CD8-positive, alpha-beta memory T cell (primary cell): Measurements from ENCODE around the gene EMX1. TPM values are rescaled to one million over a fixed set of nuclear protein-coding genes. Genes with fewer than 3 reads are reported as not detected.
"Not testable (repeated sequence)": the region's sequence is repeated elsewhere in the genome, so short reads cannot be mapped to it uniquely, and the experiment has no call there.

Experiments used
- CTCF ChIA-PET: fragments of 350-600 bp; sonication (Branson Sonifier 250); formaldehyde crosslinking; loops from one replicate; lab custom pipeline; 2021; ENCODE audit warnings: antibody characterized with exemption; lab: Charles Lee
- POLR2A ChIA-PET: fragments of 350-600 bp; sonication (Branson Sonifier 250); formaldehyde crosslinking; loops from one replicate; lab custom pipeline; 2021; ENCODE audit warnings: antibody characterized with exemption; lab: Charles Lee
- DNase-seq, 5 donors: peaks; one replicate each; pipeline versions ENCODE4 v3.0.0 to v3.0.0-alpha.2; 2020 to 2022; ENCODE audit warnings: mixed read lengths in 1 of 5
- H3K27ac ChIP-seq: one replicate; pipeline ENCODE4 v1.7.0; 2013; ENCODE audit warnings: low read depth, mild to moderate bottlenecking, low read length, moderate library complexity
- H3K27me3 ChIP-seq: 2 replicates; pipeline ENCODE4 v1.7.0; 2013; ENCODE audit warnings: low read length, mild to moderate bottlenecking; ENCODE audit not compliant: insufficient read depth, poor library complexity, severe bottlenecking
- H3K36me3 ChIP-seq: 2 replicates; pipeline ENCODE4 v1.7.0; 2013; ENCODE audit warnings: mild to moderate bottlenecking, low read length, moderate library complexity; ENCODE audit not compliant: insufficient read depth
- H3K4me1 ChIP-seq: 2 replicates; pipeline ENCODE4 v1.7.0; 2013; ENCODE audit warnings: mild to moderate bottlenecking, low read length, moderate library complexity; ENCODE audit not compliant: insufficient read depth
- H3K4me3 ChIP-seq: 2 replicates; pipeline ENCODE4 v1.7.0; 2013; ENCODE audit warnings: mild to moderate bottlenecking, low read length
- H3K9me3 ChIP-seq: 2 replicates; pipeline ENCODE4 v1.7.0; 2013; ENCODE audit warnings: mild to moderate bottlenecking, low read length
- H3K27ac Mint-ChIP-seq, 8 donors: one replicate each; pipeline ENCODE4 v1.8.0; 2020 to 2021; ENCODE audit warnings: mixed read lengths in 8 of 8, mild to moderate bottlenecking in 6 of 8, inconsistent platforms in 3 of 8, moderate library complexity in 3 of 8
- H3K27me3 Mint-ChIP-seq, 2 donors: one replicate each; pipeline ENCODE4 v1.8.0; 2020 to 2021; ENCODE audit warnings: mixed read lengths in 2 of 2, mild to moderate bottlenecking in 1 of 2, moderate library complexity in 1 of 2
- H3K36me3 Mint-ChIP-seq, 3 donors: one replicate each; pipeline ENCODE4 v1.8.0; 2020 to 2021; ENCODE audit warnings: mixed read lengths in 3 of 3, inconsistent platforms in 1 of 3, mild to moderate bottlenecking in 1 of 3
- H3K4me1 Mint-ChIP-seq, 3 donors: one replicate each; pipeline ENCODE4 v1.8.0; 2020 to 2021; ENCODE audit warnings: mixed read lengths in 3 of 3, inconsistent platforms in 1 of 3, mild to moderate bottlenecking in 1 of 3
- H3K4me3 Mint-ChIP-seq, 7 donors: one replicate each; pipeline ENCODE4 v1.8.0; 2020 to 2021; ENCODE audit warnings: mixed read lengths in 7 of 7, mild to moderate bottlenecking in 6 of 7, moderate library complexity in 4 of 7, inconsistent platforms in 2 of 7
- H3K9me3 Mint-ChIP-seq, 5 donors: one replicate each; pipeline ENCODE4 v1.8.0; 2020 to 2022; ENCODE audit warnings: mixed read lengths in 5 of 5, mild to moderate bottlenecking in 3 of 5, moderate library complexity in 2 of 5, inconsistent platforms in 1 of 5
- polyA plus RNA-seq: library from polyadenylated mRNA; unstranded; fragments of 300-500 nt; fragmentation: Illumina TruSeq; gene quantifications from one replicate; pipeline ENCODE4 v1.2.3, GENCODE V29; 2021
- total RNA-seq, 2 experiments: library from RNA; stranded (reverse); gene quantifications; one replicate each; pipeline ENCODE4 v1.2.3, GENCODE V29; 2021

EMX1 gene
- total and polyA plus RNA-seq, 3 experiments from 2014 or later: 0.57 to 0.82 TPM; not detected in 1

DNA sequence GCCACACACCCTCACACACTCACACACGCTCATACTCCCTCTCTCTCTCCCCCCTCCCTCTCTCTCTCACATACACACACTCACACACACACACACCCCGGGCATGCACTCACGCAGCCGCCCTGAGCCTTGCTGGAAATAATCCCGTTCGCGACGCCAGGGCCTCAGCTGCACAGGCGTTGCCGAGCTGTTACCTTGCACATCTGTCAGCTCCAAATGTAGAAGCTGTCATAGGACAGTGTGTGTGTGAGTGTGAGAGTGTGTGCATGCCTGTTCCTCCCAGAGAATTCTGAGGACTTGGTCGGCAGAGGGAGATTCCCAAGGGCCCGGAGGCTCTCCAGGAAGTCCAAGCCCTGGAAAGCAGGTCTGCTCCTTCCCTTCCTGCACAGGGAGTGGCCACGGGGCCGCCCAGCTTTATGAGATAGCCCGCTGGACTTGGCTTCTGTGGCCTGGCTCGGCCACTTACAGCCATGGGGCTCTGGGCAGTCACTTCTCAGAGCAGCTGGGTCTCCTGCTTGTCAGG lies 21.5 kb upstream of the EMX1 start:
- Histone ChIP-seq H3K27me3 (peaks cover 10% of the 10 kb centered on the region), H3K27ac (no peak overlapping the region), H3K9me3 (no peaks in the 10 kb centered on the region), H3K4me3 (no peak overlapping the region), H3K4me1 (no peaks in the 10 kb centered on the region), H3K36me3 (no peaks in the 10 kb centered on the region)
- peaks cover 36 to 72% of the 10 kb centered on the region in 2 donors for H3K27me3 Mint-ChIP-seq
- peaks cover 0 to 7% (median 4%) of the 10 kb centered on the region in 3 donors for H3K4me1 Mint-ChIP-seq
- H3K36me3 Mint-ChIP-seq: peaks cover 0 to 2% (median 0%) of the 10 kb centered on the region in 3 donors
- POLR2A ChIA-PET: no interaction called here
- peak overlapping the region in 2 of 8 donors; percentile 21 to 54 for H3K27ac Mint-ChIP-seq
- H3K4me3 Mint-ChIP-seq: no peak overlapping the region
- DNase-seq: no peak
- CTCF ChIA-PET: interaction anchor here (1.6 to 3.4 kb wide), 2 partner anchors 9 to 11 kb away, joined by 4 to 13 read pairs; partner anchors contain the start of gene SPR
- no peaks in the 10 kb centered on the region for H3K9me3 Mint-ChIP-seq

DNA sequence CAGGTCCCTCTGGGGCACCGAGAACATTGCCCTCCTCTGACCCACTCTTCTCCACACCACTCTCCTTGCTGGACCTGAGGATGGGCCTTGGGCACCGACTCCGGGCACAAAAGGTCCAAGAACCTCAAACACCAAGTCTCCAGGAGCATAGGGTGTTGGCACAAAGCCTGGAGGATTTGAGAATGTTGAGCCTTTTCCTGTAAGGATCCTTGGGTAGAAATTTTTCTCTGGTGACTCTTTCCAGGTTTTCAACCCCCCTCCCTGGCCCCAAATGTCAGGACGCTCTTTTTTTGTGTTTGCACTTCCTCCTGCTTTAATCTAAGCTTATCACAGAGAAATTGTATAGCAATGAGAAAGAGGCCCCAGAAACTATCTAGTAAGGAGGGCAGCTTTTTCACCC lies 20.9 kb upstream of the EMX1 start:
- H3K27me3 Mint-ChIP-seq: peaks cover 41 to 74% of the 10 kb centered on the region in 2 donors
- no peak for DNase-seq
- H3K4me3 Mint-ChIP-seq: no peak overlapping the region
- Histone ChIP-seq H3K36me3 (no peaks in the 10 kb centered on the region), H3K4me3 (no peak overlapping the region), H3K27me3 (peaks cover 6% of the 10 kb centered on the region), H3K4me1 (no peaks in the 10 kb centered on the region), H3K27ac (no peak overlapping the region), H3K9me3 (no peaks in the 10 kb centered on the region)
- ChIA-PET CTCF (interaction anchor here (3.4 kb wide), 1 partner anchor 9 kb away, joined by 13 read pairs; the partner anchor contains the start of gene SPR), POLR2A (no interaction called here)
- no peaks in the 10 kb centered on the region for H3K9me3 Mint-ChIP-seq
- no peak overlapping the region for H3K27ac Mint-ChIP-seq
- H3K36me3 Mint-ChIP-seq: no peaks in the 10 kb centered on the region
- H3K4me1 Mint-ChIP-seq: peaks cover 0 to 7% (median 4%) of the 10 kb centered on the region in 3 donors

DNA sequence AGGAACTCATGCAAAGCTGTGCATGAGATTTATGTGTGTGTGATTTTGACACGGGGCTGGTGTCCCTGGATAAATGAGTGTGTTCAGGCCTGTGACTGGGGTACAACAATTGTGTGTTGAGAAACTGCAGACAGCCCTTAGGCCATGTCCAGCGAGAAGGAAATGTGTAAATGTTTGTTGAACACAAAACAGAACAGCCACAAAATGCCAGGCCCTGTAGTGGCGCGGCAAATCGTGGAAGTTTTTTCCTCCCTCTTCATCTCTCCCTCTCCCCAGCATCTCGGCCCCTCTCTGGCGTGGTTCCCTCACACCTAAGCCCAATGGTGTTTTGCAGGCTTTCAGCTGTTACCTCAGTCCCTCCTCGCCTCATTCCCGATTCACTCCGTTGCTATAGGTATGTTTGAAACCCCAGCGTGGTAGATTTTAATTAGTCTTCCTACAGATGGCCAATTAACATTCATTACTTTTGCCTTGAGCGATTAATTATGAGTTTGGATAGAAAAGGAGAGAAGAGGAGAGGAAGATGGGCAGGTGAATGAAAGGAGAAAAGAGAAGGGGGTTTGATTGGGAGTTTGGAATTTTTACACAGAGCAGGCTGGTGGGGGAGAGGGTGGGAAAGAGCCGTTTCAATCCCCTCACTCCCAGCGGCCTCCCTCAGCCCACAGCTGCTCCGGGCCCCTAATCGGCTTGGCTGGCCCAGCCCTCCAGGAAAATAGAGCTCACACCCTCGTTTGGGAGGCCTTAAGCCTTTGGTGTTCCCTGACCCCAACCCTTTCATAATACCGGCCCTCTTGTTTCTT lies 19.3 kb upstream of the EMX1 start:
- Histone ChIP-seq H3K4me3 (no peak overlapping the region), H3K9me3 (no peaks in the 10 kb centered on the region), H3K4me1 (no peaks in the 10 kb centered on the region), H3K27ac (no peak overlapping the region), H3K36me3 (no peaks in the 10 kb centered on the region), H3K27me3 (peaks cover 4% of the 10 kb centered on the region)
- Mint-ChIP-seq H3K9me3 (no peaks in the 10 kb centered on the region), H3K27me3 (peaks cover 44 to 82% of the 10 kb centered on the region in 2 donors), H3K4me1 (peaks cover 0 to 7% (median 4%) of the 10 kb centered on the region in 3 donors), H3K36me3 (no peaks in the 10 kb centered on the region), H3K4me3 (no peak overlapping the region), H3K27ac (no peak overlapping the region)
- ChIA-PET POLR2A (no interaction called here), CTCF (interaction anchor here (0.9 to 3.4 kb wide), 3 partner anchors 11 to 76 kb away, joined by 3 to 13 read pairs (median 4); partner anchors contain the start of gene SPR)
- DNase-seq: no peak

DNA sequence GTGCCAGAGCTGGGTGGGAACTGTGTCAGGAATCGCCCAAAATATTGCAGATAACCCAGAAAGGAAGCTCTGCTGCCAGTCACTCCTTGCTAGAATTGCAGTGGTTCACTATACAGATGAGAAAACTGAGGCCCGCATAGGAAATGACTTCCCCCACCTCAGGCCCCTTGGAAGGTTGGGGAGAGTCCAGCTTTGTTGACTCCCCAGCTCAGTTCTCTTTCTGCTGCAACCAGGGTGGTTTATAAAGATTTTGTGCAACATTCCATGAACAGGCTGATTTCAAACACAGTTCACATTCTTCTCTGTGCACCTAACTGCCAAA lies 18.8 kb upstream of the EMX1 start:
- H3K27ac ChIP-seq: no peak overlapping the region
- H3K9me3 ChIP-seq: no peaks in the 10 kb centered on the region
- DNase-seq: no peak
- no peaks in the 10 kb centered on the region for H3K9me3 Mint-ChIP-seq
- ChIA-PET POLR2A (no interaction called here), CTCF (interaction anchor here (1.5 to 3.4 kb wide), 2 partner anchors 11 to 36 kb away, joined by 4 to 13 read pairs; partner anchors contain the start of gene SPR)
- H3K27ac Mint-ChIP-seq: no peak overlapping the region
- no peak overlapping the region for H3K4me3 ChIP-seq
- H3K36me3 ChIP-seq: no peaks in the 10 kb centered on the region
- no peaks in the 10 kb centered on the region for H3K36me3 Mint-ChIP-seq
- H3K4me1 Mint-ChIP-seq: peaks cover 0 to 7% (median 4%) of the 10 kb centered on the region in 3 donors
- peaks cover 4% of the 10 kb centered on the region for H3K27me3 ChIP-seq
- H3K4me1 ChIP-seq: no peaks in the 10 kb centered on the region
- peaks cover 45 to 87% of the 10 kb centered on the region in 2 donors for H3K27me3 Mint-ChIP-seq
- H3K4me3 Mint-ChIP-seq: no peak overlapping the region

DNA sequence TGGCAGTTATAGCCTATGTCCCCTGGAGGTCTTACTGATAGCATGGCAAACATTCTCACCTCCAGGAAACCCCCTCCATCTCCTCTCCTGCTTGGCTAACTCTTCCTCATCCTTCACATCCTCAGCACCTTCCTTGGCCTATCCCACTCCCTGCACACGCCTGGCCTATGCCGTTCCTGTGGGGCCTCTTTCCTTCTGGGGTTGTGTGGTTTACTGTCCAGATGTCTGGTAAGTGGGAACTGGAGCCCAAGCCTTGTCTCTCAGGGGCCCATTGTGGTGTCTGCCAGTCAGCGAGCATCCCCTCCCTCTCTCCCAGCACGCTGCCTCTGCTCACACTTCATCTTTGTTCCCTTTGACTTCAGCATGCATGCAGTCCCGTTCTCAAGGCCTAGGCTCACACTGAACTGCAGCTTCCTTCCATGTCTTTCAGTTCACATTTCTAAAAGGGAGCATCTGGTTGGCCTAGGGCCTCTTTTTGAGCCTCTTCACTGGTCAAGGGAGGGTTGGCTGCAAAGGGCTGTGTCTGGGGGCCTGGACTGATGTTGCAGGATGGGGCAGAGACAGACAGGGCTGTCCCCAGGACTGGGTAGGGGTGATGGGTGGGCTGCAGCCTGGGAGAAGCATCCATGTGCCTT lies 17.0 kb upstream of the EMX1 start:
- no peaks in the 10 kb centered on the region for H3K36me3 ChIP-seq
- H3K4me1 Mint-ChIP-seq: peaks cover 0 to 5% (median 3%) of the 10 kb centered on the region in 3 donors
- ChIA-PET POLR2A (no interaction called here), CTCF (interaction anchor here (1.2 kb wide), 1 partner anchor 277 kb away, joined by 3 read pairs; no protein-coding TSS in a partner anchor)
- no peak overlapping the region for H3K4me3 ChIP-seq
- H3K36me3 Mint-ChIP-seq: no peaks in the 10 kb centered on the region
- peaks cover 44 to 80% of the 10 kb centered on the region in 2 donors for H3K27me3 Mint-ChIP-seq
- DNase-seq: no peak
- H3K27me3 ChIP-seq: peaks cover 2% of the 10 kb centered on the region
- no peak overlapping the region for H3K27ac ChIP-seq
- no peak overlapping the region for H3K4me3 Mint-ChIP-seq
- no peaks in the 10 kb centered on the region for H3K9me3 ChIP-seq
- H3K9me3 Mint-ChIP-seq: no peaks in the 10 kb centered on the region
- H3K27ac Mint-ChIP-seq: no peak overlapping the region
- no peaks in the 10 kb centered on the region for H3K4me1 ChIP-seq

DNA sequence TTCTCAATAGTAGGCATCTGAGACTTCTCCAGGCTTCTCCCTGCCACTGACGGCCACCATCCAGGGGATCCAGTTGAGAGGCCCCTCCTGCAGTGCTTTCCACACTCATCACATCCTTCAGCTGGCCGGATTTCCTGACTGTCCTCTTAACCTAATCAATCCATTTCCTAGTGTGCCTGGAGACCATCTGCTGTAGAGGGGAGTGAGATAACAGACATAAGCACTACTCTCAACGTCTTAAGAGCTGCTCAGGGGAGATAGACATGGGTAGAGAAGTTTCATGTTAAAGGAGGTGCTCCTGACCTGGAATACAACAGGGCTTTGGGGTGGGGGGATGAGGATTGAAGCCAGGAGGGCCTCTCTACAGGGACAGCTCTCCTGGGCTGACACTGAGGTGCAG lies 15.9 kb upstream of the EMX1 start:
- Histone ChIP-seq H3K36me3 (no peaks in the 10 kb centered on the region), H3K27me3 (no peaks in the 10 kb centered on the region), H3K4me3 (no peak overlapping the region), H3K9me3 (no peaks in the 10 kb centered on the region), H3K27ac (no peak overlapping the region), H3K4me1 (no peaks in the 10 kb centered on the region)
- DNase-seq: no peak
- POLR2A ChIA-PET: no interaction called here
- Mint-ChIP-seq H3K4me1 (no peaks in the 10 kb centered on the region), H3K4me3 (no peak overlapping the region), H3K27me3 (peaks cover 42 to 80% of the 10 kb centered on the region in 2 donors), H3K27ac (no peak overlapping the region), H3K36me3 (no peaks in the 10 kb centered on the region), H3K9me3 (no peaks in the 10 kb centered on the region)
- CTCF ChIA-PET: interaction anchor here (1.2 to 1.7 kb wide), 3 partner anchors 9 to 276 kb away, joined by 3 to 4 read pairs (median 4); no protein-coding TSS in a partner anchor

DNA sequence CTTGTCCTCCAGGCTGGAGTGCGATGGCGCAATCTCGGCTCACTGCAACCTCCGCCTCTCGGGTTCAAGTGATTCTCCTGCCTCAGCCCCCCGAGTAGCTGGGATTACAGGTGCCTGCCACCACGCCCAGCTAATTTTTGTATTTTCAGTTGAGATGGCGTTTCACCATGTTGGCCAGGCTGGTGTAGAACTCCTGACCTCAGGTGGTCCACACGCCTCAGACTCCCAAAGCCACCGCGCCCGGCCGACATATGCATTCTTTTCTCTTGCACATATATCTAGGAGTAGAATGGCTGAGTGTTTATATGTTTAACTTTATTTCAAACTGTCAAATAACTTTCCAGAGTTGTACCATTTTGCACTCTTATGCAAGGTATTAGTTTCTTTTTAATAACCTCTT lies 9.9 kb upstream of the EMX1 start:
- not testable (repeated sequence) for H3K27ac Mint-ChIP-seq, H3K4me1 ChIP-seq, DNase-seq, H3K9me3 ChIP-seq, H3K4me3 Mint-ChIP-seq, H3K27ac ChIP-seq, H3K36me3 Mint-ChIP-seq, H3K4me3 ChIP-seq, H3K36me3 ChIP-seq, H3K9me3 Mint-ChIP-seq, H3K4me1 Mint-ChIP-seq
- H3K27me3 ChIP-seq: peaks cover 28% of the 10 kb centered on the region
- H3K27me3 Mint-ChIP-seq: peaks cover 43 to 77% of the 10 kb centered on the region in 2 donors
- CTCF ChIA-PET: interaction anchor here (0.8 to 1.6 kb wide), 2 partner anchors 12 to 67 kb away, joined by 3 to 4 read pairs; no protein-coding TSS in a partner anchor
- POLR2A ChIA-PET: interaction anchor here (0.5 kb wide), 1 partner anchor 12 kb away, joined by 3 read pairs; no protein-coding TSS in a partner anchor
